Nephron progenitor cell (in vitro differentiated cells): Measurements from ENCODE around the gene ATAD2B.

Experiments used
- DNase-seq: peaks from one replicate; pipeline ENCODE4 v3.0.0; 2021
- H3K27ac Mint-ChIP-seq: 2 replicates; pipeline ENCODE4 v1.8.0; 2021; ENCODE audit warnings: mild to moderate bottlenecking, moderate library complexity, mixed read lengths
- H3K27me3 Mint-ChIP-seq: 2 replicates; pipeline ENCODE4 v1.8.0; 2021; ENCODE audit warnings: mild to moderate bottlenecking, low read depth, mixed read lengths; ENCODE audit not compliant: poor library complexity
- H3K36me3 Mint-ChIP-seq: 2 replicates; pipeline ENCODE4 v1.8.0; 2021; ENCODE audit warnings: low read depth, mixed read lengths
- H3K4me1 Mint-ChIP-seq: 2 replicates; pipeline ENCODE4 v1.8.0; 2021; ENCODE audit warnings: mixed read lengths
- H3K4me3 Mint-ChIP-seq: 2 replicates; pipeline ENCODE4 v1.8.0; 2021; ENCODE audit warnings: mild to moderate bottlenecking, moderate library complexity, mixed read lengths
- H3K9me3 Mint-ChIP-seq: 2 replicates; pipeline ENCODE4 v1.8.0; 2021; ENCODE audit warnings: mild to moderate bottlenecking, moderate library complexity, mixed read lengths
- TF ChIP-seq, protein P1 (sequence below): fragments of 200-600 bp; sonication (generic); IDR thresholded peaks from 2 replicates; pipeline ENCODE4 v1.5.0; 2021; ENCODE audit warnings: antibody characterized with exemption

Gene ATAD2B

DNA sequence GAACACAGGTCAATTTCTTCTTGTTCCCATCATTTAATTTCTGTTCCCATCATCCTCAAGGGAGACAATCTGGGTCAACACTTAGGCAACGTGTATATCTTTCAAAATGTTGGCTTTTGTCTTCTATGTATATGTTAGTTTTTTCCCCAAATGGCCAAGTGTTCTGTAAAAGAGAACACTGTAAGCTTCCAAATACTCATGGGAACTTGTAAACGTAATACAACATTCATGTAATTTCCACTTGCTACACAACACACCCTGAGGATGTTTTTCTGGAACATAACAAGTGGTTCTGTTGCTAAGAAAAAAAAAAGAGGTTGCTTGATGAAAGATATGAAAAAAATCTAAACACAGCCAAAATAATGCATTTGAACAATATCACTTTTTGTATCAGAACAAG lies 149.1 kb downstream of the ATAD2B start:
- Mint-ChIP-seq H3K4me1 (no peaks in the 10 kb centered on the region), H3K36me3 (peaks cover 54% of the 10 kb centered on the region), H3K27me3 (no peaks in the 10 kb centered on the region), H3K4me3 (no peak overlapping the region), H3K27ac (no peak overlapping the region), H3K9me3 (no peaks in the 10 kb centered on the region)
- TF ChIP-seq, protein P1, sequence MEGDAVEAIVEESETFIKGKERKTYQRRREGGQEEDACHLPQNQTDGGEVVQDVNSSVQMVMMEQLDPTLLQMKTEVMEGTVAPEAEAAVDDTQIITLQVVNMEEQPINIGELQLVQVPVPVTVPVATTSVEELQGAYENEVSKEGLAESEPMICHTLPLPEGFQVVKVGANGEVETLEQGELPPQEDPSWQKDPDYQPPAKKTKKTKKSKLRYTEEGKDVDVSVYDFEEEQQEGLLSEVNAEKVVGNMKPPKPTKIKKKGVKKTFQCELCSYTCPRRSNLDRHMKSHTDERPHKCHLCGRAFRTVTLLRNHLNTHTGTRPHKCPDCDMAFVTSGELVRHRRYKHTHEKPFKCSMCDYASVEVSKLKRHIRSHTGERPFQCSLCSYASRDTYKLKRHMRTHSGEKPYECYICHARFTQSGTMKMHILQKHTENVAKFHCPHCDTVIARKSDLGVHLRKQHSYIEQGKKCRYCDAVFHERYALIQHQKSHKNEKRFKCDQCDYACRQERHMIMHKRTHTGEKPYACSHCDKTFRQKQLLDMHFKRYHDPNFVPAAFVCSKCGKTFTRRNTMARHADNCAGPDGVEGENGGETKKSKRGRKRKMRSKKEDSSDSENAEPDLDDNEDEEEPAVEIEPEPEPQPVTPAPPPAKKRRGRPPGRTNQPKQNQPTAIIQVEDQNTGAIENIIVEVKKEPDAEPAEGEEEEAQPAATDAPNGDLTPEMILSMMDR: no peak
- no peak for DNase-seq

DNA sequence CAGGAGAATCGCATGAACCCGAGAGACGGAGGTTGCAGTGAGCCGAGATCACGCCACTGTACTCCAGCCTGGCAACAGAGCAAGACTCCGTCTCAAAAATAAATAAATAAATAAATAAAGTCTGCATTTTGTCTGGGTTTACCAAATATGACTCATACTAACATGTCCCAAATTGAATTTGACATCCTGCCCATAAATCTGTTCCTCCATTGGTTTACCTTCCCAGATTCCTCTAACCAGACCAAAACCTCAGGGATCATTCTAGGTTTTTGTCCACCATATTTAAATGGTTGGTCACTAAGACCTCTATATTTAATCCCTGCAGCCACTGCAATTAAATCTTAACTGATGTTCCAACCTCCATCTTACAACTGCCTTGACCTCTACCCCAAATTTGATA lies 150.9 kb downstream of the ATAD2B start:
- H3K4me1 Mint-ChIP-seq: no peaks in the 10 kb centered on the region
- peaks cover 63% of the 10 kb centered on the region for H3K36me3 Mint-ChIP-seq
- DNase-seq: no peak
- no peaks in the 10 kb centered on the region for H3K27me3 Mint-ChIP-seq
- TF ChIP-seq, protein P1: no peak
- no peak overlapping the region for H3K4me3 Mint-ChIP-seq
- H3K9me3 Mint-ChIP-seq: peaks cover 9% of the 10 kb centered on the region
- no peak overlapping the region for H3K27ac Mint-ChIP-seq

DNA sequence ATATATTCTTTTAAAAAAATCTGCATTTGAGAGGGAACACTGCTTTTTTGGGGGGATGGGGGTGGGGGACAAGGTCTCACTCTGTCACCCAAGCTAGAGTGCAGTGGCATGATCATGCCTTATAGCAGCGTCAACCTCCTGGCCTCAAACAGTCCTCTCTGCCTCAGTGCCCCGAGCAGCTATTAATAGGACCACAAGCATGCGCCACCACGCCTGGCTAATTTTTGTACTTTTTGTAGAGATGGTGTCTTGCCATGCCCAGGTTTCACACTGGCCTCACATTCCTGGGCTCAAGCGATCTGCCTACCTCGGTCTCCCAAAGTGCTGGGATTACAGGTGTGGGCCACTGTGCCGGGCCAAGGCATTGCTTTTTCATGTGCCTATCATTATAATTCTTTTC lies 154.2 kb downstream of the ATAD2B start:
- Mint-ChIP-seq H3K27ac (no peak overlapping the region), H3K27me3 (no peaks in the 10 kb centered on the region), H3K9me3 (peaks cover 16% of the 10 kb centered on the region), H3K4me1 (no peaks in the 10 kb centered on the region), H3K4me3 (no peak overlapping the region), H3K36me3 (peaks cover 76% of the 10 kb centered on the region)
- DNase-seq: no peak
- TF ChIP-seq, protein P1: no peak

DNA sequence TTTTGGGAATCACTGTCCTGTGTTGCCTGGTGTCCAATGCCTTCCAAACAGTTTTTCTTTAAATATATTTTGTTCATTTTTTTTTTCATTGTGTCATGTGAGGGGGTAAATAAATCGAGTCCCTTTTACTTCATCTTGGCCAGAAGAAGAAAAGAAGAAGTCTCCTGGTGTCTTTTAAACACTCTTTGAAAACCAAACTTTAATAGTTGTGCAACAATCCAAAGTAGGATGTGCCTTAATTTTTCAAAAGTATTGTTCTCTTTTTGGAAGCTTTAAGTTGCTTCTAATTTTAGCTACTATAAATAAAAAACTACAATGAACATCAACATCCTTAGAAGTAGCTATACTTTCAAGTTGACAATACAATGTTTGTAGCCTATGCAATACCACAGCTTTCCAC lies 154.9 kb downstream of the ATAD2B start:
- Mint-ChIP-seq H3K27me3 (no peaks in the 10 kb centered on the region), H3K4me3 (no peak overlapping the region), H3K27ac (no peak overlapping the region), H3K36me3 (peaks cover 79% of the 10 kb centered on the region), H3K9me3 (peaks cover 16% of the 10 kb centered on the region), H3K4me1 (no peaks in the 10 kb centered on the region)
- no peak for DNase-seq
- TF ChIP-seq, protein P1: no peak

DNA sequence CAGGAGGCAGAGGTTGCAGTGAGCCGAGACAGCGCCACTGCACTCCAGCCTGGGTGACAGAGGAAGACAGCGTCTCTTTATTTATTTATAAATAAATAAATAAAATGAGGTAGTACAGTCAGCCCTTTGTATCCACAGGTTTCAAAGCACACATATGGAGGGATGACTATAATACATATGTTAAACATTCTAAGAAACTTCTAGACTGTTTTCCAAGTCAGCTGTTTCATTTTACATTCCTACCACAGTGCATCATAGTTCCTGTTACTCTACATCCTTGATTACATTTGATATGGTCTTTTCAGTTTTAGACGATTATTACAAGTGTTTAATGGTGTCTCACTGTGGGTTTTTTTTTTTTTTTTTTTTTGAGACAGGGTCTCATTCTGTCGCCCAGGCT lies 157.6 kb downstream of the ATAD2B start:
- peaks cover 16% of the 10 kb centered on the region for H3K9me3 Mint-ChIP-seq
- TF ChIP-seq, protein P1: no peak
- no peak overlapping the region for H3K27ac Mint-ChIP-seq
- no peaks in the 10 kb centered on the region for H3K27me3 Mint-ChIP-seq
- no peak for DNase-seq
- peaks cover 57% of the 10 kb centered on the region for H3K36me3 Mint-ChIP-seq
- no peaks in the 10 kb centered on the region for H3K4me1 Mint-ChIP-seq
- H3K4me3 Mint-ChIP-seq: no peak overlapping the region

DNA sequence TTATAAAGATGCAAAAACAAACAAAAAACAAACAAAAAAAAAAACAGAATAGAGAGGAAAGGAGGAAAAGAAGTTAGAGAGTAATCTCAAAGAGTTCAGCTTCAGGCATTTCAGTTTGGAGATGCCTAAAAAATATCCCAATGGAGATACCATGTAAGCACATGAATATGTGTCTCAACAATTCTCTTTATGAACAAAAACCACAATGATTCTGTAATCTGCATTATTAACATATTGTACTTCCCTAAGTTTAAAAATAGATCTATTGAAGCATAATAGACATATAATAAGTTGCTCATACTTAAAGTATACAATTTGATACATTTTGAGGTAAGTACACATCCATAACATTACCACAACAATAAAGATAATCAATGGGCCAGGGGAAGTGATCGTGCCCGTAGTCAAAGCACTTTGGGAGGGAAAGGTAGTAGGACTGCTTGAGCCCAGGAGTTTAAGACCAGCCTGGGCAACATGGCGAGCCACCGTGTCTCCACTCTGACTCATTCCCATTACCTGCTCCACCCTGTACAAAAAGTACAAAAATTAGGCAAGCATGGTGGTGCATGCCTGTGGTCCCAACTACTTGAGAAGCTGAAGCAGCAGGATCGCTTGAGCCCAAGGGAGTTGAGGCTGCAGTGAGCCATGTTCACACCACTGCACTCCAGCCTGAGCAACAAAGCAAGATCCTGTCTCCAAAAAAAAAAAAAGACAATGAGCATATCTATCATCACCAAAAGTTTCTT lies 158.9 kb downstream of the ATAD2B start:
- no peaks in the 10 kb centered on the region for H3K27me3 Mint-ChIP-seq
- H3K9me3 Mint-ChIP-seq: peaks cover 16% of the 10 kb centered on the region
- no peak for DNase-seq
- H3K27ac Mint-ChIP-seq: no peak overlapping the region
- peaks cover 45% of the 10 kb centered on the region for H3K36me3 Mint-ChIP-seq
- TF ChIP-seq, protein P1: no peak
- H3K4me3 Mint-ChIP-seq: no peak overlapping the region
- H3K4me1 Mint-ChIP-seq: no peaks in the 10 kb centered on the region
